Tibial artery (tissue), 4 donors: ENCODE data around the gene TMED3.

Source experiments
- DNase-seq, 2 donors: peaks; one replicate each; pipeline ENCODE4 v3.0.0-alpha.2; 2019
- H3K27ac ChIP-seq, 2 donors: fragments of 200-600 bp; sonication (generic) in 1 of 2; 1 replicate in 1 of 2; 2 replicates in 1 of 2; pipeline ENCODE4 v1.5.1; 2018 to 2019; ENCODE audit warnings: mild to moderate bottlenecking in 1 of 2
- H3K27me3 ChIP-seq, 2 donors: fragments of 200-600 bp; sonication (generic) in 1 of 2; one replicate each; pipeline versions ENCODE4 v1.5.1 to v1.6.0; 2016 to 2019
- H3K36me3 ChIP-seq, 3 donors: fragments of 200-600 bp; sonication (generic) in 2 of 3; one replicate each; pipeline ENCODE4 v1.5.1; 2016 to 2019; ENCODE audit warnings: mild to moderate bottlenecking in 2 of 3
- H3K4me1 ChIP-seq, 4 donors: fragments of 200-600 bp; sonication (generic) in 2 of 4; 1 replicate in 3 of 4; 2 replicates in 1 of 4; pipeline ENCODE4 v1.5.1; 2016 to 2019
- H3K4me3 ChIP-seq, 2 donors: fragments of 200-600 bp; sonication (generic) in 1 of 2; 1 replicate in 1 of 2; 2 replicates in 1 of 2; pipeline ENCODE4 v1.5.1; 2018 to 2019; ENCODE audit warnings: mild to moderate bottlenecking in 2 of 2
- H3K9me3 ChIP-seq, 3 donors: fragments of 200-600 bp; sonication (generic) in 1 of 3; one replicate each; pipeline ENCODE4 v1.5.1; 2016 to 2019
- intact Hi-C: fragments of 100-400 bp; cut with DNase I; formaldehyde crosslinking; loops from one replicate; pipeline ENCODE4 v1.15.0; 2023; ENCODE audit warnings: low total_unique reads
- TF ChIP-seq, protein P1 (sequence below), 2 experiments: fragments of 200-600 bp in 1 of 2; fragments of 450-650 bp in 1 of 2; IDR thresholded peaks; one replicate each; pipeline ENCODE4 v1.5.1; 2017 to 2019; ENCODE audit warnings: antibody characterized with exemption in 2 of 2, mild to moderate bottlenecking in 1 of 2, moderate library complexity in 1 of 2

The TMED3 gene

DNA sequence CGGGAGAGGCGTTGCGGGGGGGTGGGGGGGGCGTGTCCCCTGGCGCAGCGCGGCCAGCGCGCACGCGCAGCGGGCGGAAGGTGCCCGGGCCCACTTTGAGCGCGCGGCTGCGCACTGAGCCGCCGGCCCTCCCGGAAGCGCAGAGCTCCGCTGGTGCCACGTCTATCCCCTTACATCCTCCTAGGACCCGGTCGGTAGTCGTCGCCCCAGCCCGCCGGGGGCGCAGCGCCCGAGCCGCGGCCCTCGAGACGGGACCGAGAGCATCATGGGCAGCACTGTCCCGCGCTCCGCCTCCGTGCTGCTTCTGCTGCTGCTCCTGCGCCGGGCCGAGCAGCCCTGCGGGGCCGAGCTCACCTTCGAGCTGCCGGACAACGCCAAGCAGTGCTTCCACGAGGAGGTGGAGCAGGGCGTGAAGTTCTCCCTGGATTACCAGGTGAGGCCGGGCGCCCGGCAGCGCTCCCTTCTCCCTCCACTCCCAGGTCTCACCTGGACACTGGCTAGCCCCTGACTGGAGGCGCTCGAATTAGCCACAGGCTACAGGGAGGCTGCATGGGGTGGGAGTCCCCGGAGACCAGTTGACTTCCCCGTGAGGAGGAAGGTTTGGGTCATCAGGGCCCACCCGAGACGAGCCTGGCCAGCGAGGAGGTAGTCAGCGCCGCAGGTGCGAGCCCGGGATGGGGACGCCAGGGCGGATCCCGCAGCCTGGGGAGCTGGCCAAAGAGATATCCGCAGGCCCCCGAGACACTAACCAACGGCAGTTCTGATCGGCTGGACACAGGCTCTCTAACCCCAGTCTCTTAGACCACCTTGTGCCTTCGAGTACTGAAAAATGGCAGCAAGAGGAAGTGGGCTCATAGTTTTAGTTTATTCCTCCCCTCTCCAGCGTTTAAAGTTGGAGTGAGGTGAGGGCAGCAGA, at the start of gene TMED3:
TSS of gene TMED3 (plus strand) at position 128 of the 916 bp plus-strand sequence. CDS start at position 266, 138 bp downstream.
- peak; percentile 37 to 70 for DNase-seq
- Histone ChIP-seq H3K9me3 (no peaks in the 10 kb centered on the region), H3K4me1 (peaks cover 0 to 26% (median 11%) of the 10 kb centered on the region in 4 donors), H3K27me3 (no peaks in the 10 kb centered on the region), H3K36me3 (peaks cover 26 to 27% (median 27%) of the 10 kb centered on the region in 3 donors), H3K27ac (peak within 1 kb of the TSS; percentile 46 to 48), H3K4me3 (peak within 1 kb of the TSS; percentile 66 to 81)
- TF ChIP-seq, protein P1, sequence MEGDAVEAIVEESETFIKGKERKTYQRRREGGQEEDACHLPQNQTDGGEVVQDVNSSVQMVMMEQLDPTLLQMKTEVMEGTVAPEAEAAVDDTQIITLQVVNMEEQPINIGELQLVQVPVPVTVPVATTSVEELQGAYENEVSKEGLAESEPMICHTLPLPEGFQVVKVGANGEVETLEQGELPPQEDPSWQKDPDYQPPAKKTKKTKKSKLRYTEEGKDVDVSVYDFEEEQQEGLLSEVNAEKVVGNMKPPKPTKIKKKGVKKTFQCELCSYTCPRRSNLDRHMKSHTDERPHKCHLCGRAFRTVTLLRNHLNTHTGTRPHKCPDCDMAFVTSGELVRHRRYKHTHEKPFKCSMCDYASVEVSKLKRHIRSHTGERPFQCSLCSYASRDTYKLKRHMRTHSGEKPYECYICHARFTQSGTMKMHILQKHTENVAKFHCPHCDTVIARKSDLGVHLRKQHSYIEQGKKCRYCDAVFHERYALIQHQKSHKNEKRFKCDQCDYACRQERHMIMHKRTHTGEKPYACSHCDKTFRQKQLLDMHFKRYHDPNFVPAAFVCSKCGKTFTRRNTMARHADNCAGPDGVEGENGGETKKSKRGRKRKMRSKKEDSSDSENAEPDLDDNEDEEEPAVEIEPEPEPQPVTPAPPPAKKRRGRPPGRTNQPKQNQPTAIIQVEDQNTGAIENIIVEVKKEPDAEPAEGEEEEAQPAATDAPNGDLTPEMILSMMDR (IDR thresholded peaks at IDR 0.05), result peak in 1 of 2 experiments; percentile 13
- intact Hi-C loops, result loop anchor here (5.0 kb wide), 1 partner anchor 94 kb away; no protein-coding TSS in a partner anchor

DNA sequence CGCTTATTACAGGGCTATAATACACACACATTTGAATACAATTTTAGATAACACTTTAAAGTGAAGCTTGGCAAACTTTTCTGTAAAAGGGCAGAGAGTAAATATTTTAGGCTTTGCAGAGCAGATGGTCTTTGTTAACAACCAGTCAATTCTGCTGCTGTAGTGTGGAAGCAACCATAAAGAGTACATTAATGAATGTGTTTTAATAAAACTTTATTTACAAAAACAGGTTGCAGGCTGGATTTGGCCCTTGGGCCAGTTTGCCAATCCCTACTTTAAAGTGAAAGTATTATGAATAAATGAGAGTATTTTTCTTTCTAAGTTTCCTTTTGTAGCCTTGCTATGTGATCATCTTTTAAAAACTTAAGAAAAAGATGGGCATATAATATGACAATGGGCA, 49.1 kb upstream of the TMED3 start:
- no peaks in the 10 kb centered on the region for H3K9me3 ChIP-seq
- H3K4me3 ChIP-seq, result no peak overlapping the region
- DNase-seq, result no peak
- no peak overlapping the region for H3K27ac ChIP-seq
- no peaks in the 10 kb centered on the region for H3K27me3 ChIP-seq
- TF ChIP-seq, protein P1 (IDR thresholded peaks at IDR 0.05), result no peak
- H3K36me3 ChIP-seq, result no peaks in the 10 kb centered on the region
- intact Hi-C loops, result no loop called here
- H3K4me1 ChIP-seq, result peaks cover 0 to 33% (median 19%) of the 10 kb centered on the region in 4 donors

DNA sequence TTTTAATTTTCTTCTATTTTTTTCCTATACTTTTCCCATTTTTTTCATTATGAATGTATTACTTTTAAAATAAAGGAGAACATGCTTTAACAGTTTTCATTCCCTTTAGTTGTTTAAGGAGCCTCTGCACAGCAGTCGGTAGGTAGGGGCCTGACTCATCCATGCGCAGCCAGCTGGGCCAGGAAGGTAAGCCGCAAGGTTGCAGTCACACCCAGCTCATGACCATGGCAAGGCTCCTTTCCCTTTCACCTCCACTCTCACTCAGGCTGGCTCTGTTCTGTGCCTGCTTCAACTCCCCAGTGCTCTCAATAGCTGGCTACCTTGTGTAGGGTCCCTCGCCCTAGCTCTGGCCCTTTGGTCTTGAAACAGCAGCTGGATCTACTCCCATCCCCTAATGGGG, 45.7 kb upstream of the TMED3 start:
- peak overlapping the region; percentile 69 to 73 for H3K27ac ChIP-seq
- no peaks in the 10 kb centered on the region for H3K9me3 ChIP-seq
- H3K27me3 ChIP-seq, result no peaks in the 10 kb centered on the region
- no peak overlapping the region for H3K4me3 ChIP-seq
- intact Hi-C loops, result no loop called here
- H3K4me1 ChIP-seq, result peaks cover 0 to 41% (median 20%) of the 10 kb centered on the region in 4 donors
- TF ChIP-seq, protein P1 (IDR thresholded peaks at IDR 0.05), result no peak
- no peaks in the 10 kb centered on the region for H3K36me3 ChIP-seq
- no peak for DNase-seq

DNA sequence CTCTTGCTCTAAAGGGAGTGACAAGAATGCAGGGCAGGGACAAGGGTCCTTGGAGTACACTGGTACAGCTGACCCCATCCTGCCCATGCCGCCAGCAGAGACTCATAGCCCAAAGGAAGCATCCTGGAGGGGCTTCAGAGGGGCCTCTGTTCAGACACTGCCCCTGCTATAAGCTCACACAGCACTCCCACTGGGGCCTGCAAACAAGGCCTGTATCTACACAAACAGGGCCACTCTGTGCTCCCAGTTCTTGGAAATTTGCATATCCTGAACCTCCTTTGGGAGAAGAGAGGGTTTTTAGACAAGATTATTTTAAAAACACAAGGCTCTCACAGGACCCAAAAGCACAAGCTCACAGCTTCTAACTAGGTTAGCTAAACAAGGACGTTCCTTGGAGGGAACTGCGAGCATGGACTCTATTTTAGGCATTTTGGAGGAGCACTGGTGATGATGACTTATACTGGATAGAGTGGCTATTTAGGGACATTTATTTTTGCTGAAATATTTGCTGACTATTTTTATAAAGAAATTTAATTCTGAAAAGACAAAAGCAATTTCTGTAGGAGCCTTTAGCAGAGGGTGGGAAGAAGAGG, 44.8 kb upstream of the TMED3 start:
- Histone ChIP-seq H3K9me3 (no peaks in the 10 kb centered on the region), H3K4me1 (peaks cover 0 to 41% (median 20%) of the 10 kb centered on the region in 4 donors), H3K36me3 (no peaks in the 10 kb centered on the region), H3K4me3 (no peak overlapping the region), H3K27me3 (no peaks in the 10 kb centered on the region), H3K27ac (peak overlapping the region; percentile 69 to 73)
- no peak for DNase-seq
- intact Hi-C loops, result loop anchor here (2.0 kb wide), 1 partner anchor 47 kb away; no protein-coding TSS in a partner anchor
- TF ChIP-seq, protein P1 (IDR thresholded peaks at IDR 0.05), result no peak

DNA sequence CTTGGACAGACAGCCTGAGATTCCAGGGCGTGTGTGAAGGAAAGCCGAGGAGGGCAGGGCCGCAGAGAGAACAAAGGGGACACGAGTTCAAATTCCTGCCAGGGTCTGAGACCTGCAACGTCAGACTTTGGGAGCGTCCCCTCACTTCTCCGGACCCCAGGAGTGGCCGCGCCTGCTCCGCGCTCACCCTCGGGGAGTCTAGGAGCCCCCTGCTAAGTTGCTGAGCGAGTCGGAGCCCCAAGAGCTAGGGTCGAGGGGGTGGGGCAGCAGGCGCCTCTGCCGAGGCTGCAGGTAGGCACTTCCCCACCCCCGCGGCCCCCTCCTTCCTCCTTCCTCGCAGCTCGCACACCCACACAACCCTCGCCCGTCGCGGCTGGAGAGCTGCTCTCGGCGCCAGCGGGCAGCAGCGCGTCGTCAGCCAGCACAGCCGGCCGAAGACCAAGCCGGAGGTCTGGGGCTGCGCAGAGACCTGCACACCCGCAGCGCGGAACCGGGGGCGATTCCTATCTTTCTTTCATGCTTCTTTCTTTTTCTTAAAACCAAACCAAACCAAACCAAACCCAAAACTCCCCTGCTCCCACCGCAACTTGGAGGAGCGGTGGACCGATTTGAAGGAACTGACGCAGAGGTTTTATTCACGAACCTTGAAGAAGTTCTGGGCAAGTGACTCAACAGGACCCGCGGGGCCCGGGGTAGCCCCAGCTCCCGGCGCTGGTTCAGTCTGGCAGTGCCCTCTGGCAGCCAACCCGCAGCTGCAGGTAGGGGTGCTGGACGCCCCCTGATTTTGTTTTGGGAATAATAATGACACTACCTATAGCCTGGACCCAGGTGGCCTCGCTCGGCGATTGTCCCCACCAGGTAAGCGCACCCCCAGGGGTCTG, 28.3 kb upstream of the TMED3 start, which contains the start of gene ANKRD34C:
TSS of gene ANKRD34C (plus strand) at position 352 of the 881 bp plus-strand sequence. CDS start 10,563 bp downstream, outside the sequence.
- Histone ChIP-seq H3K9me3 (peaks cover 0 to 10% (median 0%) of the 10 kb centered on the region in 3 donors), H3K4me1 (peaks cover 0 to 9% (median 0%) of the 10 kb centered on the region in 4 donors), H3K36me3 (no peaks in the 10 kb centered on the region), H3K4me3 (no peak within 1 kb of the TSS), H3K27me3 (peaks cover 0 to 33% of the 10 kb centered on the region in 2 donors), H3K27ac (no peak within 1 kb of the TSS)
- TF ChIP-seq, protein P1 (IDR thresholded peaks at IDR 0.05), result no peak
- no peak for DNase-seq
- intact Hi-C loops, result no loop called here
